ENCODE data around the gene NCOA1.

NCOA1 gene

DNA sequence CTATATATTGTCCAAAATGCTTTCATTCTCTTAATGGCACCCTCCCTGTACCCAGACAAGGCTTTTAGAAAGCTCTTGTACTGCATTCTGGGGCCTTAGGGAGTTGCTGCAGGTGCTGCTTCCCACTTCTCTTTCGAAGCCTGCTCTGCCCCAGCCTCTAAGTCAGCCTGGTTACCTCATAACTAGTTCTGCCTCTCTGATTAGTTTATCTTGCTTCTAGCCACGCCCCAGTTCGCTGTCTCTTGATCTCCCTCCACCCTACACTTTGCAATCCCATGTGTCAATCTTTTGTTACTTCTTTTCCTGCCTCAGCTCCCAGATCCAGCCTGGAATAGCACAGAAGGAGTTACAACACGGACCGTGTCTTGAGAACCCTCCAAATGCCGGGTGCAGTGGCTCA, 13.8 kb upstream of the NCOA1 start:
- no peak for DNase-seq

DNA sequence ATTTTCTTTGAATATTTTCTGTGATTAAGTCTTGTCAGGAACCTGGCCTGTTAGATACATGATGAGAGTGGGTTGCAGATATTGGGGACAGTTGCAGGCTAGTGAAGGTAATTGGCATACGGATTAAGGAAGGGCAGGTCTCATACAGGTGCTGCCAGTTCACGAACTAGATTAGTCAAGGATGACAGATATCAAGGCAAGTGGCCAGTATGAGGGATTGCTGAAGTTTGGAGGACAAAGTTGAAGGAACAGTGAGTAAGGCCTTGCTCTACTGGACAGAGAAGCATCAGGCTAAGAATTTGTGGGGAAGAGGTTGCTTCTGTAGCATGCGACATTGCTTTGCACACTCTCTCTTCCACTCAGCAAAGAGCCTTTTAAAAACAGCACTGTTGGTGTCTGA, 12.8 kb upstream of the NCOA1 start:
- no peak for DNase-seq

- no peak for DNase-seq
These were observed 10.8 kb upstream of the NCOA1 start for GRCh38 chr2:24480245-24480644.

DNA sequence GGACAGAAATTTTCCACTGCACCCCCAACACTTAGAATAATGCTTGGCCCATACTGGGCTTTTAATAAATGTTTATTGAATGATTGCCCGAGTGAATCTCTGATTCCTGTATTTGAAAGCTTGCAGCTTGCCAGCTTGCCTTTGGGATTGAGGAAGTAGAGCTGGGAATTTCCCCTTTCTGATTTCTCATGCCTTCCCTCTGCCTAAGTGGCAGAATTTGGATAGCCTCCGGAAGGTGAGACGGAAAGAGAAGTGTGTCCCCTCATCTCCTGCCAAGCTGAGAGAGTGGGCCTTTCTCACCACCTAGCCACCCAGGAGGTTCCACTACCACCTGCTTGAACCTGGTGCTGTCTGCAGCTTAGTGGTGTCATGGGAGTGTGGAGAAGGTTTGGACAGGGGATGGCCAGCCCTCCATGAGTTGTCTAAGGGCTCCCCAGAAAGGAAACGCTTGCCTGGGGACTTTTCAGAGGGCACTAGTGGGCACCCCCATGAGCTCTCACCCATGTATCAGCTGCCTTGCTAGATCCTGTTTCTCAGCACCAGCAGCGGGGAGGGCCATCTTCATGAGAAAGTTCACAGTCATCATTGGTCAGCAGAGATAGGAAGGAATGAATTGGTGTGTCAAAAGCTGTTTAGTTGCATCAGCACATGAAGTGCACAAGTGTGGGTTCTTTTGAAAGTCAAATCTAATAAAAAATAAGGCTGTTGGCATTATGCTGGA, 8.6 kb upstream of the NCOA1 start:
- no peak for DNase-seq

DNA sequence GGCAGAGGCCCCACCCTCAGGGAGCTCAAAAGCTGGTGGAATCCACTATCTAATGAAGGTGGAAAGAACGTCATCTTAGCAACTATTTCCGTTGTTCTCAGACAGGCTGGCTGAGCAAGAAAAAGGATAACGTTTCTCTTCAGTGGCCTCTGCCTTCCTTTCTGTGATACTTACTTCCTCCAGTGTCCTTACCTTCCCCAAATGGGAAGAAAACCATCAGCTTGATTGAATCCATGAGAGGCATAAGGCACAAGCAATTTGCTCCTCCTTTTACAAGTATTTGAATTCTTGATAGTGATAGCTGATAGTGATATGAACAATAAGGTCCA, 8.1 kb upstream of the NCOA1 start:
- DNase-seq: no peak

DNA sequence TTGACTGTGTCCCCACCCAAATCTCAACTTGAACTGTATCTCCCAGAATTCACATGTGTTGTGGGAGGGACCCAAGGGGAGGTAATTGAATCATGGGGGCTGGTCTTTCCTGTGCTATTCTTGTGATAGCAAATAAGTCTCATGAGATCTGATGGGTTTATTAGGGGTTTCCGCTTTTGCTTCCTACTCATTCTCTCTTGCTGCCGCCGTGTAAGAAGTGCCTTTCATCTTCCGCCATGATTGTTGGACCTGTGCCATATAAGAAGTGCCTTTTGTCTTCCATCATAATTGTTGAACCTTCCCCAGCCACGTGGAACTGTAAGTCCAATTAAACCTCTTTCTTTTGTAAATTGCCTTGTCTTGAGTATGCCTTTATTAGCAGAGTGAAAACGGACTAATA, 6.4 kb upstream of the NCOA1 start:
- peak in 1 of 3 experiments; percentile 31 for DNase-seq

- DNase-seq: no peak
These were observed 5.9 kb upstream of the NCOA1 start for GRCh38 chr2:24485197-24485596.

DNA sequence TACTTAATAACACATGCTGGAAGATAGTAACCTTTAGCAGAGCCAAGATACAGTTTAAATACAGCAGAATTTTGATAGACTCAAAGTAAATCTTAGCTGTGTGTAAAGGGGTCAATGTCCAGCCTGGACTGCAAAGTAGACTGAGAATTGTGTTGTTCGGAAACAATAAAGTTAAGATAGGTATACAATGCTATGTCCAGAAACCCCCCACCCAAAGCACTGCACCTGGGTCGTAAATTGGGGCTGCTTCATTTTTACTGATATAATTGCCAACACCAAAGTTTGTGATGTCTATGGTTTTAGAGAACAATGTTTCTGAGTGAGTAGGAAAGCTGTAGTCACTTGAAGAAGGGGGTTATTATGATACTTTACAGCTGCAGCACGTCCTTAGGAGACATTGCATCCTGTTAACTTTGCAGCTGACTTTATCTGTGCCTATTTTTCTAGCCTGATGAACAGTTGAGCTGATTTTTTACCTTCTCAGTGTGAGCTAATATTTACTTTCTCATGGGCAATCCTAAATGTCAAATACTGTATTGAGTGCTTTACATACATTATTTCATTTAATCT, 4.3 kb upstream of the NCOA1 start:
- peak in 1 of 3 experiments; percentile 42 for DNase-seq

DNA sequence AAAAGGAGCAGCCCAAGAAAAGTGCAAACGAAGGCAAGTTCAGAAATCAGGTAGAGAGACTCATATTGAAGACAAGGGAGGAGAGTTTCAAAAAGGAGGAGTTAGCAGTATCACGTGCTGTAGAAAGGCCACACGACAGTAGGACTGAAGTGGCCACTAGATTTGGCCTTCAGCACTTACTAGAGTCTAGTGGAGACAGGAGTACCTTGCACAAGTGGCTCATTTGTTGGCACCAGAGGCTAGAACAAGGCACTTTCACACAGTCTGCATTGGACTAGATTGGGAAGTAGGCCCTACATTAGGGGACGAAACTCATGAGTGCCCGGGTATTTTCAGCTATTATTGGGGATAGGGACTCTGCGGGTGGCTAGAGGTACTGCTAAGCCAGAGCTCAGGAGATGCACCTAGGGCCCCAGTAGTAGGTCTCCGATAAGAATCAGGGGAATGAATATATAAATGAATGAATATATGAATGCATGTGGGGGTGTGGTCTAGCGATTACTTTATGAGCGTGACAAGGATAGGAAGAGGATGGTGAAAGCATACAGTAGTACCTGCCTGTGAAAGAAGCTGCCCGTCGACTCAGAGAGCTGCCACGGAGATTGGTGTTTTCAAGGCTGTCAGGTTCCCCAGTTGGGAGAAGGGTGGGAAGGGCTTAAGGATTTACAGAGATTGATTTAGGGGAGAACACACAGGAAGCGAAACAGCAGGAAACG, 1.4 kb upstream of the NCOA1 start:
- peak in 1 of 3 experiments; percentile 55 for DNase-seq

DNA sequence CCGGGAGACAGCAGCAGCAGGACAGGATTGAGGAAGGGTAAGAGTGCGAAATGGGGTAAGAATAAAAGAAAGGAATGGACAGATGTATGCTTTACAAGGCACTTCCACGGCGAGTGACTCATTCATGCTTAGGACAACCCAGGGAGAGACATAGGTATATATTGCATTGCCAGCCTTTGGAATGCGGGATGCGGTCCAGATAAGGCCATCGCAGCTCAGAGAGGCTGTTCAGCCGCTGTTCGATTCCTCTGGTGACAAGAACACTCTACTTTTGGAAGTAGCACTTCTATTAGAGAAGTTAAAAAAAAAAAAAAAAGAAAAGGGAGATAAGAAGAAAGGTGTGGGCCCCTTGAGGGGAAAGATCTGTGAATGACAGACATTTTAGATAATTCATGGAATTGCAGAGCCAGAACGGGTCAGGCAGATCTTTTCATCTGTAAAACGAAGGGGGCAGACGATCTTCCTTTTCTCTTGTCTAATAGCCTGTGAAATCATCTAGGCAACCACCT, 819 bp upstream of the NCOA1 start:
- no peak for DNase-seq

DNA sequence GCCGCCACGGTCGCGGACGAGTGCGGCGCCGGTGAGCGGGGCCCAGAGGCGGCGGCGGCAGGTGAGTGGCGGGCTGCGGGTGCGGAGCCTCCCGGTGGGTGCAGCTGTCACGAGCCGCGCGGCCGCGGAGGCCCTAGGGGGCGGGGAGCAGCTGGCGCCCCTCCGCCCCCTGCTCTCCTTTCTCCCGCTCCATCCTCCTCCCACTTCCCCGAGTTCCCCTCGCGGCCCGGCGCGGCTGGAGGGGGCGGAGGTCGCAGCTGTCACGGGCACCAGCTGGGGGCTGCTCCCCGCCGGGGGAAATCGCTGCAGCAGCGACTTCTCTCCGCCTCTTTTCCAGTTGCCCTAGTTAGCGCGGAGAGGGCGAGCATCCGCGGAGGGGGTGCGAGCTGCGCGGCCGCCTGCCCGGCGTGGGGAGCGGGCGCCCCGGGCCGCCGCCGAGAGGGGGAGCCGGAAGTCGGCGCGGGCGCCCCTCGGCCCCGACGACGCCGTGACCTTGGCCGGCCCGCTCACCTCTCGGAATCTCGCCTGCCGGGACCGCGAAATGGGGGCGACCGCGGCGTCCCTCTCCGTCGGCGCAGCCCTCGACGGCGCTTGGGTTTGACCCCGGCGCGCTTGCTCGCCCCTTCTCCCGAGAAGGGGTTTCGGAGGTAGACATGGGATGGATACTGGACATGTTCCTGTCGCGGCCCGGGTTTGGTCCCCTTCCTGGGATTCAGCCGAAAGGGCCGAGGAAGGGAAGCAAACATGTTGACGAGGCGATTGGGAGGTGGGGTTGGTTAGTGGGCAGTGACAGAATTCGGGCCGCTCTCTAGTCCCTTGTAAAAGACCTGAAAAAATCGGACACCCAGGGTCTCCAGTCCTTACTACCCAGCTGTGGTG, 727 bp downstream of the NCOA1 start:
- peak; percentile 45 to 91 (median 86) for DNase-seq

GRCh38 chr2:24492421-24493279, 1.6 kb downstream of the NCOA1 start:
- DNase-seq: peak; percentile 28 to 71 (median 62)

DNA sequence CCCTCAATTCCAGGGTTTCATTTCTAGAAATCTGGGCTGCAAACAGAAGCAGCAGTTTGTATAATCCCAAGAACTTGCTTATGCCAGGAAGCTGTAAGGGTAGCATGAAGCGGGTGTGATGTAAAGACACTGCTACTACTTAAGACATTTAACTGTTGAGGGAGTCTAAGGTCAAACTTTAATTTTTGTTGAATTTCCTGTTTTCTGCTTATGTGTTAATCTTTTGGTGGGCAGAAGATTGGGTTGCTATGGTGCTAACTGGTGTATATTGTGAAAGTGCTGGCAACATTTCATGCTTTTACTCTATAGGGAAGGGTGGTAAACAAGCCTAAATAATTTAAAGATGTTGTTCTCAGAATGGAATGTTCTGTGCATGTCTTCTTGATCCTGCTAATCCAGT, 2.7 kb downstream of the NCOA1 start:
- DNase-seq: no peak

- no peak for DNase-seq
These were observed 3.4 kb downstream of the NCOA1 start for GRCh38 chr2:24494410-24494809.

- no peak for DNase-seq
These were observed 4.4 kb downstream of the NCOA1 start for GRCh38 chr2:24495451-24495850.

- no peak for DNase-seq
These were observed 5.9 kb downstream of the NCOA1 start for GRCh38 chr2:24496959-24497358.

DNA sequence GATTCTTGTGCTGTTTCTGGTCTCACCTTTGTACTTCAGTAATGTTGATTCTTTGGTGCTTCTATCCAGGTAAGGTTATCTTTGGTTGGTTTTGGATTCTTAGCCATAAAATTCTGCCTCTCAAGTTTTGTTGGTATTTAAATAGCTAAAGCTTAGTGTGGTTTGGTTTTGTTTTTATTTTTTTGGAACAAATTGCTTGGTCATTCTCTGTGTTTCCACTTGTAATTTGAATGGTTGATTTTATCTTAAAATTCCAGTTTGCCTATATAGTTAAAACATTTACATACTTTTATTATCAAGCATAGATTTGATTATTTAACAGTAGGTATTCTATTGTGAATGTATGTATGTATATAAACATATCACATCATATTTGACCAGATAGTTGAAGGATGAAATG, 6.6 kb downstream of the NCOA1 start:
- no peak for DNase-seq

- no peak for DNase-seq
These were observed 7.1 kb downstream of the NCOA1 start for GRCh38 chr2:24498121-24498520.

- no peak for DNase-seq
These were observed 10.8 kb downstream of the NCOA1 start for GRCh38 chr2:24501813-24502212.

GRCh38 chr2:24505534-24506275, 14.7 kb downstream of the NCOA1 start:
- no peak for DNase-seq

GRCh38 chr2:24507549-24507948, 16.5 kb downstream of the NCOA1 start:
- DNase-seq: no peak

Data from NCI-H1417 (cell line).